GM15510 (cell line): ENCODE results near the gene PRKD1.

Experiments
- POLR2A ChIP-seq: IDR thresholded peaks from 3 replicates; pipeline ENCODE4 v1.6.1; 2011; ENCODE audit warnings: borderline replicate concordance; ENCODE audit not compliant: insufficient read length; ENCODE audit errors: extremely low read depth

The PRKD1 gene

DNA sequence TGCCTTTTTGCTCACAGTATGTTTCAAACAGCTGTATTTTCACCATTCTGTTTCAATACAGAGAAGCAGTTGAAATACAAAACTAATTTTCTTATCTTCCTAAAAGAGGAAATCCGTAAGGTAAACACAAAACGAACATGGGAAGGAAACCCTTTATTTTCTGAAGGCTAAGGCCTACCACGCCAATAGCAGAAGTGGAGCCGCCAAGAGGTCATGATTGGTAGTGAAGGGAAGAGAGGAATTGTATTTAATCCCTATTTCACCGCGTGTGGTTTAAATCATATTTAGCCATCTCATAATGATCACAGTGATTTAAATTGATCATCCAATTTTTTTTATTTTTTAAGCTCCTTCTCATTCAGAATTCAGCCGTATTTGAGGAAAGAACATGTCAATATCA lies 398.2 kb downstream of the PRKD1 start:
- TF ChIP-seq POLR2A = no peak

DNA sequence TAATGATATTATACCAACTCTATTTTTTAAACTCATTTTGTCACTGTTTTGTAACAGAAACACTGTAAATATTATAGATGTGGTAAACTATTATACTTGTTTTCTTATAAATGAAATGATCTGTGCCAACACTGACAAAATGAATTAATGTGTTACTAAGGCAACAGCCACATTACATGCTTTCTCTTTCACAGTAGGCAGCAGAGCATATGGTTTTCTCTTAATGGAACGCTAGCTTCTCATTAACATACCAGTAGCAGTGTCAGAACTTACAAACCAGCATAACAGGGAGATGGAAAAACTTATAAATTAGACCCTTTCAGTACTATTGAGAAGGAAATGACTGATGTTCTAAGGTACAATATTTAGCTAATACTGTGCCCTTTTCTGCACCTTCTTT lies 398.8 kb downstream of the PRKD1 start:
- TF ChIP-seq POLR2A = no peak

DNA sequence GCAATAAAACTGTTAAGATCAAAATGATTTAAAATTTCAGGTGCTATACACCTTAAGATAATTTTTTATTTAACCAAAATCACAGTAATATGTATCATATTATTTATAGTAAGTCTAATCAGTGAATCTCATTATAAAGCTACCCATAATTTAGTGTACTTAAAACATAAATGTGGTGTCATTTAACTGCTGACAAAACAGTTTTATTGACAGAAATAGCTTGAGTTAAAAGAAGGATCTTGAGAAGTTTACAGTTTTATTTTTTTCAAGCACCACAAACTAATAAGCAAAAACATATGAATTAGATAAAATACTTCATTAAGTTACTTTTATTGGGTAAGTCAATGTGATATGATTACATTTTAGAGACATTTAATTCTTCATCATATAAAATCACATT lies 400.4 kb downstream of the PRKD1 start:
- no peak for TF ChIP-seq POLR2A
